CD4-positive, alpha-beta T cell treated with Interleukin-17A for 1 hour (primary cell): ENCODE results near the gene PDK2.
"Not testable (repeated sequence)": the region's sequence is repeated elsewhere in the genome, so short reads cannot be mapped to it uniquely, and the experiment has no call there.

Experiments
- DNase-seq: peaks from one replicate; pipeline ENCODE4 v3.0.0-alpha.2; 2020

Gene PDK2

DNA sequence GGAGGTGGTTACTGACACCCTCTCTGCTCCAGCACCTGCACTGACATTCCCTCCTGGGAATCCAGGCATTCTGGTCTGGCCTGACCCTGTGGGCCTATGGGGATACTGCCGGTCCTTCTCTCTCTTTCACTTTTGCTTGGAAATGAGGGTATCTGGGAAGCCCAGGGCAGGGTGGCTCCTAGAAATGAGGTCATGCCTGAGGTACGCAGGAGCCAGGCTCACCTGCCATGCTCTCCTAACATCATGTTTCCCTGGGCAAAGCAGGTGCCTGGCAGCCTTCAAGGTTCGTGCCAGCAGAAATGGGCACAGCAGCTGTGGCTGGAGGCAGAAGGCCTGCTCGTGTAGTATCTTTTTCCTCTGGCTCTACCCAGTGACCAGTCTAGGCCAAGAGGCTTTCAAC lies 35.9 kb upstream of the PDK2 start:
- no peak for DNase-seq

DNA sequence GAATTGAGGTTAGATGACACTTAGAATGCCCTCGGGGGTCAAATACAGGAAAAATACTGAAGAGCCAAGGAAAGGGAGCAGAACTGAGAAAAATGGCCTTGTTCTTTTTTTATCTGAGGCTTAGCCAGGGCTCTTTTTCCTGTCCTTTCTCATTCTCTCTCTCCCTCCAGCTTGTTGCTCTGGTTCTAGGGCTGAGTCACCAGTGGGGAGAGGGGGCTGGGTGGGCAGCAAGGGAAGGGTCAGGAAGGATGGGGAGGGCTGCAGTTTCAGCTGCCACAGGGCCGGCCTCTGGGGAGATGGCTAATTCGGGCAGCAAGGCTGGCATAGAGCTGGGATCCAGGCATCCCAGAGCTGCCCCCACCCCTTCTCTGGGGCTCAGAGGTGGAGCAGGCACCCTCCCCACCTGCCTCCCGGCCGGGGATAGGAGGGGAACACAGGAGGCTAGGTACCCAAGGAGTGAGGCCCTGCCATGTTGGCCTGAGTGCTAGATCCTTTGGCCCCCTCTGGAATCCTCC lies 35.3 kb upstream of the PDK2 start:
- no peak for DNase-seq

DNA sequence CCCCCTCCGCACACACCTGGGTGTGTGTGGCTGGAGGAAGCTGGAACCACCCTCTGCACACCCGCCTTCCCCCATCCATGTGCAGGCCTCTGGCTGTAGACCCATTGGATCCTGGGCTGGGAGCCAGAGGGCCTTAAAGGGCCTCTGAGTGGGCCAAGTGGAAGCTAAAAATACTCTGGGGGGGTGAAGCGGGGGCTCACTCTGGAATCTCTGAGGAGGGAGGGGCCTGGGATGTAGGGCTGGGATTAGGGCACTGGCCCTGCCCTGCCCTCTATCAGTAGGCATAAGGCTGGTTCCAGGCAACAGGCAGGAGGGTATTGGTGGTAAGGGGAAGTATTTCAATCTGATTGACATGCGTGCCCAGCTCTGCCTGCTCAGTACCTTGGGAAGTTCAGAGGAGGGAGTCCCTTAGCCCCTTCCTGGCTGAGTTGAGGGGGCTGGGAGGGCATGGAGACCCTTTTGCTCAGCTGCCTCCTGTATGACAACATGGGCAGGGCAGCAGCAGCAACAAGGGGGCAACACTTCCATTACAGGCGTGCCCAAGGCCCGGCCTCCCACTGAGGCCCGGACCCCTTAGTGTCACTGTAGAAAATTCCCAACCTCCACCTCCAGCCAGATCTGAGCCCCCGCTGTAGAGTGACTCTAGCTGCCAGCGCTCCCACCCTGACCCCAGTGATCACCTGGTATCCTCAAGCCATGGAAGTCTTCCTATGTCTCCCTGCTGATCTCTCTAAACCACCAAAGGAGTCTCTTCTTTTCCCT lies 34.0 kb upstream of the PDK2 start:
- DNase-seq: no peak

DNA sequence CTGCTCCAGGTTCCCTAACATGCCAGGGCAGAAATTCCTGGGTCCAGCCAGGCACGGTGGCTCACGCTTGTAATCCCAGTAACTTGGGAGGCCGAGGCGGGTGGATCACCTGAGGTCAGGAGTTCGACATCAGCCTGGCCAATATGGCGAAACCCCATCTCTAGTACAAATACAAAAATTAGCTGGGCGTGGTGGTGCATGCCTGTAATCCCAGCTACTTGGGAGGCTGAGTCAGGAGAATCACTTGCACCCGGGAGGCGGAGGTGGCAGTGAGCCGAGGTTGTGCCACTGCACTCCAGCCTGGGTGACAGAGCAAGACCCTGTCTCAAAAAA lies 33.5 kb upstream of the PDK2 start:
- DNase-seq: not testable (repeated sequence)

DNA sequence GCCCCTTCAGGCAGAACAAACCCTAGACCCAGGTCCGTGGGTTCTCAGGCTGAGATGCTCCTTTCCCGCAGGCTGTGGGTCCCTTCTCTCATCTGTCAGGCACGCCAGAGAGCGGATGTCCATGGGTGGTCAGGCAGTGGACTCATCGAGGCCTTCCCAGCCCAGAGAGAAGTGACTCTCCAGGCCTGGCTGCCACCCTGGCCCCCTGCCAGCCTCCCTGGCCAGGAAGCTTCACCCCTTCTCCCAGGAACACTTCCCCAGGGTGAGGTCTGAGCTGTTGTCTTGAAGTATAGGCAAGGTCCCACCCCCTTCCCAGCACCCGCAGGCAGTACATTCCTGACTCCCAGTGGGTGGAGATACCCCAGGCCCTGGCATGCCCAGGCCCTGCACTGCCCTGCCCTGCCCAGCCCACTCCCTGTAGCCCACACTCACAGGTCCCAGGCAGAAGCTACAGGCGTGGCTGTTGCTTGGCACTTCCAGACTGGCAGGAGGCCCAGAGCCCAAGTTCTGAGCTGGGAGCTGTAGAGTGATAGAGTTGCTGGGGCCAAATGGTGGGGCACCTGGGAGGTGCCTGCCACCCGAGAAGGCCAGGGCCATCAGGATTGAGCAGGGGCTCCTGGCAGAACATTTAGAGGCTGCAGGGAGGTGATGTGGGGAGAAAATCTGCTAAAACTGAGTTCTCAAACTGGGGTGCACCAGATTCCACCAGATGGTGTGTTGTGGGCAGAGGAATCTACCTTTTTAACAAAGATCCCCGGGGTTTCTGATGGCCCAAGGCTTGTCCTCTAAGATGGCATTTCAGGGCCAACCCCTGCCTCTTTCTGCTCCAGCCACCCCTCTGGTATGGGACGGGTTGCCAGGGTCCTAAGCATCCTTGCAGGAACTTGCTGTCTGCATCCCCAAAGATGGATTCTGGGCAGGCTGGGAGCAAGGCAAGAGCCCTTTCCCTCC lies 32.6 kb upstream of the PDK2 start:
- DNase-seq: no peak

DNA sequence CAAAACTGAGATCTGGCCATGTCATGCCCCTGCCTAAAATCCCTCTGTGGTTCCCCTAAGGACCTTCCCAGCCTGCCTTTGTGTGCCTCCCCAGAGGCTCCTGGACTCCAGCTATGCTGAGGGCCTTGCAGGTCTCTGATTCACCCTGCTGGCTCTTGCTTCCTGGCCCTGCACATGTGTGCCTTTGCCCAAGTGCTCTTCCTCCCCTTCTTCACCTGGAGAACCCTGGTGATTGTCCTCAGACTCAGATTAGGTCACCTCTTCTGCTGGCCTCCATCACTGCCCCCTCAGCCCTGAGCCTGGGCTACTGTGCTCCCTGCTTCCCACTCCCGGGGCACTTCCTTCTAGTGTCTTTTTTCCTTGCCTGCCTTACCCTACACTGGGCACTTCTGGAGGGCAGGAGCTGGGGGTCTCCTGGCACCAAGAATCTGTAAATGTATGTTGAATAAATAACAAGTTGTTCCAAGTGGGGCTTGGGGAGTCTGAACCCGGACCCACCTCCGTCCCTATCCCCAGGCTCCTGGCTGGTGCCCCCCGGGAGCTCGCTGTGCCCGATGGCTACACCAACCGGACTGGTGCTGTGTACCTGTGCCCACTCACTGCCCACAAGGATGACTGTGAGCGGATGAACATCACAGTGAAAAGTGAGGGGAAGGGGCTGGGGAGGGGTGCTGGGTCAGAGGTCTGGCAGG lies 31.4 kb upstream of the PDK2 start:
- no peak for DNase-seq

DNA sequence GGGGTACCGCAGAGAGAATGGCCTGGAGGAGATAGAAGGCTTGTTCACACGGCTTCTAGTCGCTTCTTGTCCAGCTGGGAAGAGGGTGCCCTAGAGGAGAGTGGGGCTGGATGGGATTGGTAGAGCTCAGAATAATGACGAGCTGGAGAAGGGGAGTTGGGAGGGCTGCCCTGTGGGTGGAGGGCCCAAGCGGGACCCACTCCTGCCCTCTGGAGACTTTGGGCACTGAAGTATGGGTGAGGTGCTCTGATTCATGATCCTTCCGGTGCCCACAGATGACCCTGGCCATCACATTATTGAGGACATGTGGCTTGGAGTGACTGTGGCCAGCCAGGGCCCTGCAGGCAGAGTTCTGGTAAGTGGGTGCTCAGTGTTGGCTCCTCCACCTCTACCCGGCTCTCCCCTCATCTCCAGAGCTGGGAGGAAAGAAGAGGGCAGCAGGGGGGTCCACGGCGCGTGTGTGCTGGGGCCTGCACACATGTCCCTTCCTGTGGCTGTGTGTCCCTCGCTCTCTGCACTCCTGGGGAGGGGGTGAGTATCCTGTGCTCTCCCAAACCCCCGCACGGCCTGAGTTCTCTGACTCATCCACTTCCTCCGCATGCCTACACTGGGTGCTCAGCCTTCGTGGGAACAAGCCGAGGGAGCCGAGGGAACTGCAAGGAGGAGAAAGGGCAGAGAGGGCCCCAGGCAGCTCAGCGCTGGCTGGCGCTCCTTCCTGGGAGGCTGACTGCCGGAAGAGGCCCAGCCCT lies 30.7 kb upstream of the PDK2 start:
- no peak for DNase-seq

DNA sequence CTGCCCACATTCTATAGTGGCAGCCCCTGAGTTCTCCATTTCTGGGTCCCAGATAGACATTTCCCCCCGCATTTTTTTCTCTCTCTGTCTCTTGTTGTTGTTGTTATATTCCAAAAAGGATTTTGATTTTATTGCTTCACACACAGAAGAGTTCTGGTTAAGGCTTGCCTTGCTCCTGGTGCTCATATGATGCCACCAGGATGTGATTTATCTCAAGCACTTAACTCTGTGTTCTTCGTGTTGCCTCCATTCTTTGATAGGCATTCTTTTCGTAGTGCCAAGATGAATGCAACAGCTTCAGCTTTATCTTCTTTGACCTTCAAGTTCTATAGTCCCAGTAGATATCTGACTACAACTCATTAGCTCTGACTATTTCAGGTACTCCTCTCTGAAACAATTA lies 30.1 kb upstream of the PDK2 start:
- no peak for DNase-seq

DNA sequence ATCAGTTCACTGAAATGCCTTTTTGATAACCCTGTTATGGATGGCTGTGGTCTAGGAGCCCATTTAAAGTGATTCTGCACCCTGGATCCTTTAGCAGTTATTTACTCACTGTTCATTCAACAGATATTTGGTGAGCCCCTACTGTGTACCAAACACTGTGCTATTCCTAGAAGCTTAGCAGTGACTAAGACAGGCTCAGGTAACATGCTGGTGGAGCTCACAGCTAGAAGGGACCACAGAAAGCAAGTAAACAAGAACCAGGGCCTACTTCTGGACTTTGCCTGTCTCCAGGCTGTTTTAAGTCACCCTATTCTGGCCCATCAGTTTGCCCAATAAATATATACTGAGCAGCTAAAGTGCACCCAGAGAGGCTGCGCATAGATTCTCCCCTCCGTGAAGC lies 28.2 kb upstream of the PDK2 start:
- no peak for DNase-seq

DNA sequence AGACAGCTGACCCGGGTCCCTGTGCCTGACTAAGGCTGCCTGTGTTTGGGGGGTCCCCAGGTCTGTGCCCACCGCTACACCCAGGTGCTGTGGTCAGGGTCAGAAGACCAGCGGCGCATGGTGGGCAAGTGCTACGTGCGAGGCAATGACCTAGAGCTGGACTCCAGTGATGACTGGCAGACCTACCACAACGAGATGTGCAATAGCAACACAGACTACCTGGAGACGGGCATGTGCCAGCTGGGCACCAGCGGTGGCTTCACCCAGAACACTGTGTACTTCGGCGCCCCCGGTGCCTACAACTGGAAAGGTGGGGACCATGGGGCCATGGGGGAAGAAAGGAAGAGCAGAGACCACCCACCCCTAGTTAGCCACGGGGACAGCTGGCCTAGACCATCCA lies 27.2 kb upstream of the PDK2 start:
- DNase-seq: no peak

DNA sequence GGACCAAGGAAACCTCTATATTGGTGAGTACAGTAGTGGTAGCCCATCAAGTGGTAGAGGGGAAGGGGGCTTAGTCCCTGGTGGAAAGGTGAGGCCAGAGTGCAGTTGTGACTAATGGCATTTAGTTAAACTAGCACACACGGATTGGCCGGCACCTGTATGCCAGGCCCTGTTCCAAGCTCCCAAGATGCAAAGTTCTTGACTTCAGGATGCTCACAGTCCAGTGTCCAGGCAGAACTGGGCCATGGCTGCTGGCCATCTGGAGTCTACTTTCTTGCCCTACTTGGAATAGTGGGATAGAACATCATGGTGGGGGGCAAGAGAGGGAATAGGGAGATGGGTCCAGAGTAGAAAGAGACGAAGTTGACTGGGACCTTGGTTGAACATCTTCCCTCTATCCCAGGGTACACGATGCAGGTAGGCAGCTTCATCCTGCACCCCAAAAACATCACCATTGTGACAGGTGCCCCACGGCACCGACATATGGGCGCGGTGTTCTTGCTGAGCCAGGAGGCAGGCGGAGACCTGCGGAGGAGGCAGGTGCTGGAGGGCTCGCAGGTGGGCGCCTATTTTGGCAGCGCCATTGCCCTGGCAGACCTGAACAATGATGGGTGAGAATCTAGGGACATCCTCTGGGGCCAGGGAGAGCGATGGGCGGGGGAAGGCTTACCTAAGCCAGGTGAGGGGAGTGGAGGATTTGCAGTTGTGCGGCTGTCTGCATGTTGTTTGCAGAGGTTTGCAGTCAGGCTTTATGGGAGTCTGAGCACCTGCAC lies 24.1 kb upstream of the PDK2 start:
- no peak for DNase-seq

DNA sequence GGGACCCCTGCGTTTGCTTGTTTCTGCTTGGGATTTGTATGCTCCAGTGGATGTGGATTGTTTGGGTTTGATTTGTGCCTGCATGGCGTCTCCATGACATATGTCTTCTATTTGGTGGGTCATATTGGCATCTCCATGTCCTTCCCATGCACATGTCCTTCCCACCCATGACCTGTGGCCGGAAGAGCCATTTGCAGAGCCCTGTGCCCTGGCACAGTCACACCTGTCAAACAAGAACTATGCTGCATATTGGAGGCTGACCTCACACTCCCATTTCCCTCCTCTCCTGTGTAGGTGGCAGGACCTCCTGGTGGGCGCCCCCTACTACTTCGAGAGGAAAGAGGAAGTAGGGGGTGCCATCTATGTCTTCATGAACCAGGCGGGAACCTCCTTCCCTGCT lies 23.5 kb upstream of the PDK2 start:
- no peak for DNase-seq

DNA sequence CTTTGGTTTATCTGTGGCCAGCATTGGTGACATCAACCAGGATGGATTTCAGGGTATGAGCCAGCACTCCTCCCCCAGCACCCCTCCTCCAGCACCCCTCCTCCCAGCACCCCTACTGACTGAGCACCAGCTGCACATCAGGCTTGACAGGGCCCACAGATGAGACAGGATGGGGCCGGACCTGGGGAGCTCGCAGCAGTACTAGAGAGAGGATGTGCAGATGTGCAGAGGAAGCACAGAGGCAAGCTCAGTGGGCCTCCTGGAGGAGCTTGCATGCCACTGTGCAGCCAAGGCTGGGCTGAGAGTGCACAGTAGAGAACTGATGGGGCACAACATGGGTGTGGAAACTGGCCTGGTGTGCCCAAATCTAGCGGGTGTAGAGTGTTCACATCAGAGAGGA lies 23.0 kb upstream of the PDK2 start:
- no peak for DNase-seq

DNA sequence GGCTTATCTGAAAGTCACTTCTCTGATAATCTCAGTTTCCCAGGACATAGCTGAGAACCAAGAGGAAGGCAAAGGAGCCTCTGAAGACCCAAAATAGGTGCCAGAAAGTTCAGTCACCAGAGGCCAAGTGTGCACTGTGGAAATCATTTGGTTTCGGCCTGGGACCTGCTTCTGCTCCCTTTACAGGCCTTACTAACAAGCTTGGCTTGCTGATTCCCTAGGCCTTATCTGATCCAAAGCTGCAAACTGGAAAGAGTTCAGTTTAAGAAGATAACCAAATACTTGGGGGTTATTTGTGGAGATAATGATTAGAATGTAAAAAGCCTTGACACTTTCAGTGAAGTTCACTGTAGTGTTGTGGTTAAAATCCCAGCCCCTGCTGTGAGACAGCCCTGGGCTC lies 22.2 kb upstream of the PDK2 start:
- no peak for DNase-seq

DNA sequence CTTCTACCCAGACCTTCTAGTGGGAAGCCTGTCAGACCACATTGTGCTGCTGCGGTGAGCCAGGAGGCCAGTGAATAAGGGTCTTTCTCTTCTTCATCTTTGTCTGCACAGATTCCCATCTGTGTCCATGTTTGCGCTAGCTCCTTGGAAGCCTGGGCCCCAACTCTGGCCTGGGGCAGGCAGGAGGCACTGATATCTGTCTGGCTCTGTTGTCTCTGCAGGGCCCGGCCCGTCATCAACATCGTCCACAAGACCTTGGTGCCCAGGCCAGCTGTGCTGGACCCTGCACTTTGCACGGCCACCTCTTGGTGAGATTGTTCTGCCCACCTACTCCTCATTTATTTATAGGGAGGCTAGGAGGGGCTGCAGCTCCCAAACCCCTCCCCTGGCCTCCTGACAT lies 20.9 kb upstream of the PDK2 start:
- DNase-seq: no peak

DNA sequence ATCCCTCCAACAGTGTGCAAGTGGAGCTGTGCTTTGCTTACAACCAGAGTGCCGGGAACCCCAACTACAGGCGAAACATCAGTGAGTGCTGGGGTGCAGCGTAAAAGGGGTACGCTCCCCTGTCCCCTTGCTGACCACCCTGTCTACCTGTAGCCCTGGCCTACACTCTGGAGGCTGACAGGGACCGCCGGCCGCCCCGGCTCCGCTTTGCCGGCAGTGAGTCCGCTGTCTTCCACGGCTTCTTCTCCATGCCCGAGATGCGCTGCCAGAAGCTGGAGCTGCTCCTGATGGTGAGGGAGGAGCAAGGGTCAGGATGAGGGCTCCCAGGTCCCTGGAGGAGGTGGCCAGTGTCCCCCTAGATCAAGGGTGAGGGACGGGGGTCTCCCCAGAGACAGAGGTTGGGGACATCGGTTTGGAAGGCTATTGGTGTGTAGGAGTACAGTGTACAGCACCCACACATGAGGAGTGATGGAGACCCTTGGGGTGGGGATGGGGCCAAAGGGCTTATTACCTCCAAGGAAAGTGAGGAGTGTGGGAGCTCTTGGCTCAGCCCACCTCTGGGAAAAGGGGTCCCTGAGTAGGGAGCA lies 19.6 kb upstream of the PDK2 start:
- DNase-seq: no peak

DNA sequence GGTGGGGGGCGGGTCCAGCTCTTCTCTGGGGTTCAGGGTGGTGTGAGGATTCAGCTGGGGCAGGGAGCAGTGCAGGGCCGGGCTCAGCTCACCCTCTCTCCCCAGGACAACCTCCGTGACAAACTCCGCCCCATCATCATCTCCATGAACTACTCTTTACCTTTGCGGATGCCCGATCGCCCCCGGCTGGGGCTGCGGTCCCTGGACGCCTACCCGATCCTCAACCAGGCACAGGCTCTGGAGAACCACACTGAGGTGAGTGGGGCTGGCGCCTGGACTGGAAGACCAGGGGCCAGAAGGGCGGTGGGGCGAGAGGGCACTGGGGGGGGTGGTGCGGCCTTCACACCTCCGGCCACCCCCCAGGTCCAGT lies 18.9 kb upstream of the PDK2 start:
- DNase-seq: no peak

DNA sequence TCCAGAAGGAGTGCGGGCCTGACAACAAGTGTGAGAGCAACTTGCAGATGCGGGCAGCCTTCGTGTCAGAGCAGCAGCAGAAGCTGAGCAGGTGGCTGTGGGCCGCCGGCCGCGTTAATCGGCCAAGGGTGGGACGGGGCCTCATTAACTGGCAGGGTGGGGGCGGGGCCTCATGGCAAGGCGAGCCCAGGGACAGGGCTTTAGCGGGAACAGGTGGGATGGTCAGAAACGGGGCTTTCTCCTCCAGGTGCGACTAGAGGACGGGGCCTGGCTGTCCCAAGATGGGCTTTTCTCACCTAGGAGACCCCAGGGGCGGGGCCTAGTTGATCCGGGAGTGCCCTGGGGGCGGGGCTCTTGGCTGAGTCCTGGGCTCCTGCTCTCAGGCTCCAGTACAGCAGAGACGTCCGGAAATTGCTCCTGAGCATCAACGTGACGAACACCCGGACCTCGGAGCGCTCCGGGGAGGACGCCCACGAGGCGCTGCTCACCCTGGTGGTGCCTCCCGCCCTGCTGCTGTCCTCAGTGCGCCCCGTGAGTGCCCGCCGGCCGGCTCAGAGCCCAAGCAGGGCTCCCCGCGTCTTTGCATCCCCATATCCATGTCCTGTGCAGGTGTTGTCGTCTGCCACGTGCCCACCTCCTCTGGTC lies 18.4 kb upstream of the PDK2 start:
- DNase-seq: no peak

DNA sequence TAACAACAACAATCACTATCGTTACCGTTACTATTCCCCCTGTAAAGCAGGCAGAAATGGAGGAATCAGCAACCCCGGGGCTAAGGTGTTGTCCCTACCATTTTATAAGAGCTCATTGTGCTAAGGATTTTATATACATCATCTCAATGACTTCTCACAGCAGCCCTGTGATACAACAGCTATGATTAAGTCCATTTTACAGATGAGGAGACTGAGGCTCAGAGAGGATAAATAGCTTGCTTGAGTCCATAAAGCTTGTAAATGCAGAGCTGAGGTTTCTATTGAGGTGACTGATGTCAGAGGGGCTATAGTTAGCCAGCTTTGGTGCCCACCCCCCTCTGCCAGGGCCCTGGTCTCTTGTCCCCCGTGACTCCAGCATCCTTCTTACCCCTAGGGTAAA lies 16.7 kb upstream of the PDK2 start:
- DNase-seq: no peak

DNA sequence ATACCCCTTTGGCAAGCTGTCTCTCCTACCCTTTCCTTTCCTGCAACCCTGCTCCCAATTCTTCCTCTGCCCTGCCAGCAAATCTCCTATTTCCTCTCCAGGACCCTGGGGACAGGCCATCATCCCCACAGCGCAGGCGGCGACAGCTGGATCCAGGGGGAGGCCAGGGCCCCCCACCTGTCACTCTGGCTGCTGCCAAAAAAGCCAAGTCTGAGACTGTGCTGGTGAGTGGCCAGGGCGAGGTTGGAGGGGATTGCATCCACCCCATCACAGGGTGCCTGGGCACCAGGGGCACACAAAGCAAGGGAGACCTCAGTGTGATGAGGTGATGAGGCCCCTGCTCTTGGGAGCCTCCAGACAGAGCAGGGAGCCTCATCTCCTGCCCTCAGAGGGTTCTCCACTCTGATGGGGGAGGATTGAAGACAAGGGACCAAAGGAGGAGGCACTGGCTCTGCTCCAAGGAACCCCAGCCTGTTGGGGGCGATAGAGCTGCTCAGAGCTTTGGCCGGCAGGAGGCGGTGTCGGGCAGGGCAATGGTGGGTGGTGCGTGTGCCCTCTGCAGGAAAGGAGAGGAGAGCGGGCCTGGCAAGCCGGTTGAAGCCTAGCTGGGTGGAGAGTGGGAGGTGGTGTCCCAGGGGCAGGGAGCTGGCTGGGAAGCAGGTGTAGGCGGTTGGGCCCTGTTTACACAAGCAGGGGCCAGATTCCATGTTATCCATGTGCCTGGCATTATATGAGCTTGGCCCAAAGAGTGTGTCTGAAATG lies 15.6 kb upstream of the PDK2 start:
- peak; percentile 21 for DNase-seq
